OCI-LY1 (cell line): ENCODE measurements around the gene OTULINL.

Experiments
- EZH2 ChIP-seq: fragments of 200-600 bp; sonication (generic), shearing (Covaris generic); IDR thresholded peaks from 2 replicates; pipeline ENCODE4 v1.8.0; 2017; ENCODE audit warnings: borderline replicate concordance, mixed run types, mild to moderate bottlenecking, antibody characterized with exemption, low read length, moderate library complexity, mixed read lengths
- TF ChIP-seq, protein P1 (sequence below): fragments of 200-600 bp; sonication (generic), shearing (Covaris generic); IDR thresholded peaks from 2 replicates; pipeline ENCODE4 v1.5.1; 2017; ENCODE audit warnings: mild to moderate bottlenecking, antibody characterized with exemption, low read length, moderate library complexity, mixed read lengths

DNA sequence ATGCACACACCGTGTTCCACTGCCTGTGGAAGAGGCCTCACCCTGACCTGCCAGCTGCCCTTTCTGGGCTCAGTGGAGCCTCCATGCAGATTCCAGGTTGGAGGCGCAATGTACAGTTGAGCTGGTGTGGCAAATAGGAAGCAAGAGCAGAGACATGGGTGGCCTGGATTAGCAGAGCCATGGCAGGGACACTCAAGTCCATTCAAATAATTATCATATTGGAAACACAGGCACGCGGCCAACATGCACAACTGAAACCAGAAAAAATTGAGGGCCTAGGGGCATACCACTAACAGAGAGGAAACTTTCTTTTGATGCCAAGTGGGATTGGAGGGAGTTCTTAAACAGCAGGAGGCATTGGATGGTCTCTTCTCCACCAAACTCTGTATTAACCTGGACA, 35.8 kb downstream of the OTULINL start:
- TF ChIP-seq, protein P1, sequence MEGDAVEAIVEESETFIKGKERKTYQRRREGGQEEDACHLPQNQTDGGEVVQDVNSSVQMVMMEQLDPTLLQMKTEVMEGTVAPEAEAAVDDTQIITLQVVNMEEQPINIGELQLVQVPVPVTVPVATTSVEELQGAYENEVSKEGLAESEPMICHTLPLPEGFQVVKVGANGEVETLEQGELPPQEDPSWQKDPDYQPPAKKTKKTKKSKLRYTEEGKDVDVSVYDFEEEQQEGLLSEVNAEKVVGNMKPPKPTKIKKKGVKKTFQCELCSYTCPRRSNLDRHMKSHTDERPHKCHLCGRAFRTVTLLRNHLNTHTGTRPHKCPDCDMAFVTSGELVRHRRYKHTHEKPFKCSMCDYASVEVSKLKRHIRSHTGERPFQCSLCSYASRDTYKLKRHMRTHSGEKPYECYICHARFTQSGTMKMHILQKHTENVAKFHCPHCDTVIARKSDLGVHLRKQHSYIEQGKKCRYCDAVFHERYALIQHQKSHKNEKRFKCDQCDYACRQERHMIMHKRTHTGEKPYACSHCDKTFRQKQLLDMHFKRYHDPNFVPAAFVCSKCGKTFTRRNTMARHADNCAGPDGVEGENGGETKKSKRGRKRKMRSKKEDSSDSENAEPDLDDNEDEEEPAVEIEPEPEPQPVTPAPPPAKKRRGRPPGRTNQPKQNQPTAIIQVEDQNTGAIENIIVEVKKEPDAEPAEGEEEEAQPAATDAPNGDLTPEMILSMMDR: no peak
- TF ChIP-seq EZH2: no peak
